Urothelium cell line (cell line): Measurements from ENCODE around the gene STK32B.

Experiments
- DNase-seq: peaks from one replicate; pipeline ENCODE4 v3.0.0; 2011; ENCODE audit warnings: low spot score, mixed read lengths
- FAIRE-seq: peaks from 2 replicates; lab custom pipeline; 2011; peaks lifted over from hg19 to GRCh38; lab: Jason Lieb, UNC

Gene STK32B

GRCh38 chr4:5029447-5029846 lies 21.8 kb upstream of the STK32B start:
- FAIRE-seq, result no peak
- DNase-seq, result no peak

DNA sequence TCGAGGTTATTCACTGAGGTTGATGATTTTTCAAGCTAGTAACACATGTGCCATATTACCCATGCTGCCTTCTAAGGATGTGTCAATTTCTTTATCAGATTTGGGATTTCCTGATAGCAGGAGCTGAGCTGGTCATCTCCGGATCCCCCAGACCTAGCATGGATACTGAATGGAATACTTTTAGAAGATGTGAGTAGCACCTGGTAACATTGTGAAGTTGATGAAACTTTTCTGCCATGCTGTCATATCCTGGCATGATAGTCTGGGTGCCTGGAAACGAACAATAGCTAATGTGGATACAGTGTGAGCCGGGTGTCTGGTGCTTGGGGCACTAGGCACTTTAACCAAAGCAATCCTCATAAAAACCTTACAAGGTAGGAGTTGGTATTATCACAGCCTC lies 21.1 kb upstream of the STK32B start:
- FAIRE-seq (no peak), DNase-seq (no peak)

DNA sequence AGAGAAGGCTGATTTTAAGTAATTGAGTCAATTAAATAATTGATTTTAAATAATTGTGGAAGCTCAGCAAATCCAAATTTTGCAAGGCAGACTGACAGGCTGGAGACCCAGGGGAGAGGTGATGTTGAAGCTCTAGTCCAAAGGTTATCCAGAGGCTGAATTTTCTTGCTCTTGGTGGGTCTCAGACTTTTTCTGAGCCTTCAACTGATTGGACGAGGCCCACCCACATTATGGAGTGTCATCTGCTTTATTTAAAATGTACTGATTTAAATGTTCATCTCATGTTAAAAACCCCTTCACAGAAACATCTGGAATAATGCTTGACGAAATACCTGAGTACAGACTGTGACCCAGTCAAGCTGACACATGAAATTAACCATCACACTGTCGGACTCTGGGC lies 20.4 kb upstream of the STK32B start:
- no peak for DNase-seq
- FAIRE-seq, result no peak

GRCh38 chr4:5032813-5033212 lies 18.5 kb upstream of the STK32B start:
- DNase-seq, result no peak

GRCh38 chr4:5033281-5033841 lies 17.9 kb upstream of the STK32B start:
- FAIRE-seq (no peak), DNase-seq (no peak)

More at GRCh38 chr4:5032813-5033212, 18.5 kb upstream of the STK32B start:
- no peak for FAIRE-seq

GRCh38 chr4:5034206-5034605 lies 17.1 kb upstream of the STK32B start:
- FAIRE-seq, result no peak
- no peak for DNase-seq

GRCh38 chr4:5036239-5036638 lies 15.0 kb upstream of the STK32B start:
- DNase-seq (peak; percentile 16), FAIRE-seq (no peak)

DNA sequence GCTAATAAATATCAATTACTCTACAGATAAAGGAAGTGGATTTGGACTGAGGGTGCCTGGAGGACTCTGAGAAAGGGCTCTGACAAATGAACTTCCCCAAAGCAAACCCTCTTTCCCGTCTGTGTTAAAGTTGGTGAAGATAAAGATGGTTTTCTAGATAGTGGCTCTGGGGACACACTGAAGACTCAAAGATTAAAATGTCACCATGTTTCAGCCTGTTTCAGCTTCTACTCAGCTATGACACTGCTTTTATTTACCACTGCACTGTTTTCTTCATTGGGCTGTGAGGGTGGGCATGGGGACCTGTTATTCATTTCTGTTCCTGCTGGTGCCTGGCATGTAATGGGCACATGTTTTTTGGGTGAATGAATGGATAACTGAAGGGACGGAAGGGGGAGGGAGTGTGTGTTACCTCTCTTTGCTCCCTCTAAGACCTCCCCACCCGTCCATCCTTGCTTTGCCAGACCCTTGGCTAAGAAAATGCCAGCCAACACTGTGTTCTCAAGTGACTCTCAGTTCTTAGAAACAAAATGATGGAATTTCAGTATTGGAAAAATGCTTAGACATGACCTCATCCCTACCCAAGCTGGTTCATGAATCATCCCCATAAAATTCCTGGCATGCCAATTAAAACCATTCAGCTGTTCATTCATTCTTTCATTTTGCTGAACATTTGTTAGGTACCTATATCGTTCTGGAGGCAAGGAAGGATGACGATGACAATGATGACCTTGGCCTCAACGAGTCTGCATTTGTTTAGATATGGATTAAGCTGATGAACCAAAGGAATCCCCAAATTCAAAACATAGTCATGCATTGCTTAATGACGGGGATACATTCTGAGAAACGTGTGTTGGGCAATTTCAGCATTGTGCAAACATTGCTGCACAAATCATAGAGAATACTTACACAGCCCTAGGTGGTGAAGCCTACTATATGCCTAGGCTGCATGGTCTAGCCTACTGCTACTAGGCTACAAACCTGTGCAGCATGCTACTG lies 13.4 kb upstream of the STK32B start:
- no peak for FAIRE-seq

DNA sequence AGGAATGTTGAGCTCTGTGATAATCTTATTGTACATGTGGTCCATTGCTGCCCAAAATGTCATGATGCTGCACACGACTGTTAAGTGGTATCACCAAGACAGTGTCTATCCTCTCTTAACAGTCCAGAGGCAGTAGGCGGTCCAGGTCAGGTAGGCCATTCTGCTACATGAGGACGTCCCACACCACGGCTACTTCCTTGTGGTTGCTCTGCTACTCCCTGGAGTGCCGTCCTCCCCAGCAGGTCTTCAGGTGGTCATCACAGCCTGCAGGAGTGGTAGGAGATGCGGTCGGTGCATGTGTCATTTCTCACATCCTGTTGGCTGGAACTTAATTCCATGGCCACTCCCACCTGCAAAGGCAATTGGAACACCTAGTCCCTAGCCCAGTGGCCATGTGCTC lies 11.5 kb upstream of the STK32B start:
- DNase-seq (no peak), FAIRE-seq (no peak)

More for the DNA sequence above, 13.4 kb upstream of the STK32B start:
- peak; percentile 62 for DNase-seq

DNA sequence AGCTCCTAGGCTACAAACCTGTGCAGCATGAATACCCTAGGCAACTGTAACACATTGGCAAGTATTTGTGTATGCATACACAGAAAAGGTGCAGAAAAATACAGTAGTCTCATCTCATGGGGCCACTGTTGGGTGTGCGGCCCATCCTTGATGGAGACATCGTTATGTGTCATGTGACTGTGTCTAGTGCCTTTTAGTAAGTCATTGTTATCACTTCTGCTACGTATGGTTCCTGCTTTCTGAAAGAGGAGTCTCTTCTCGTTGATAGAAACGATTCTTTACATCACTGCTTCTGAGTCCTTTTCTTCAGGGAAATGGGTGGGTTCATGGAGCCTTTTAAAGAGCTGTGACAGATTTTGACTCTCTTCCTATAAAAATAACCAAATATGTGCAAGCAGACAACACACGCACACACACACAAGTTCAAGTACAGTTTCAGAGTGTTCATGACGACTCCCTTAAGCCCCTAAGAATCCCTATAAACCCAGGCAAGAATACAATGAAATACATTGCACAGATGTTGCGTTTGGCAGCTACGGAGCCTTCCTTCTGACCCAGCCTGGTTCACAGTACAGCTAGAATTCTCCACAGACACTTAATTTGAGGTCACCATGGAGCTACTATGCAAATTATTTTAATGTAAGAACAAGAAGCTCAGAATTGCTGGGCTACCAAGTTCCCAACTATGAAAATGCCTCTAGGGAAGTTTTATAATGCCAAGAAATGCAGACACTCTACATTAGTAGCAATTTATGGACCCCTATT lies 10.2 kb upstream of the STK32B start:
- DNase-seq (no peak), FAIRE-seq (no peak)

DNA sequence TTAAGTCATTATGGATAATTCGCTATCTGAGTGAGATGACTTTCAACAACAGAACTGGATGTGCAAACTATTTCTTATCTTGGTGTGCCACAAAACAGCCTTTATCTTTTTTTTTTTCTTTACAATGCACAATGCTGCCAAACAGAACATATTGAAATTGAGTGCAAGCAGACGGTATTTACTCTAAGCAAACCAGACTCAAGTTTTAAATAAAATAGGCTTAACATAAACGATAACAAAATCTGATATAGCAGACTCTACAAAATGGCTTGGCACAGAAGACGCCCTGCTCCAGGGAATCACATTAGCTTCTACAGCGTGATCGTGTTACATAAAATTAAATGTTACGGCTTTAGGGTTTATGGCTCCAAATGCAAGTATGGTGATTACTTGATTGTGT lies 9.6 kb upstream of the STK32B start:
- DNase-seq, result no peak
- FAIRE-seq, result no peak

DNA sequence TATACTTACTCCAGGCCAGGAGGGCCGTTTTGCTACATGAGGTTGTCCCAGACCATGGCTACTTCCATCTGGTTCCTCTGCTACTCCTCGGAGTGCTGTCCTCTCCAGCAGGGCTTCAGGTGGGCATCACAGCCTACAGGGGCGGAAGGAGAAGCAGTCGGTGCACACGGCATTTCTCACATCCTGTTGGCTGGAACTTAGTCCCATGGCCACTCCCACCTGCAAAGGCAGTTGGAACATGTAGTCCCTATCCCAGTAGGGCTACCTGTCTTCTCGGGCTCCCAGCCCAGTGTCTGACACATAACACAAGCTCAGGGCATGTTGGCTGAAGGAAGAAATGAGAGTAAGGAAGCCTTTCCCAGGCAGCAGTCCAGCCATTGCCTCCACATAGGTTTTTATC lies 7.7 kb upstream of the STK32B start:
- FAIRE-seq (no peak), DNase-seq (no peak)

- no peak for FAIRE-seq
These were observed 6.9 kb upstream of the STK32B start for GRCh38 chr4:5044341-5044740.

DNA sequence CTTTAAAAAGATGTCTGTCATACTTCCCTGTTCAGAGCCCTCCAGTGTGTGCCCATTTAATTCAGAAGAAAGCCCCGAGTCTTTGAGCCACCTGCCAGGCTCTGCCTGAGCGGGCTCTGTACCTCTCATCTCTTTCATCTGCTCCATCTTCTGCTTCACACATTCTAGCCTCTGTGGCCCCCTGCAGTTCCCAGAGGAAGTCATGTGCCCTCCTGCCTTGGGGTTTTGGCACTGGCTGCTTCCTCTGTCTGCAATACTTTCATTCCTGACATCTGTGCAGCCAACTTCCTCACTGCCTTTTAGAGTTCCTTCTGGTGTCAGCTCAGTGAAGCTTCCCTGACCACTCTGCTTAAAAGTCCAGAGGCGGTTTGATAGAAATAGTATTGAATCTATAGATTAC lies 6.2 kb upstream of the STK32B start:
- DNase-seq, result no peak
- FAIRE-seq, result no peak

More at GRCh38 chr4:5044341-5044740, 6.9 kb upstream of the STK32B start:
- DNase-seq, result no peak

DNA sequence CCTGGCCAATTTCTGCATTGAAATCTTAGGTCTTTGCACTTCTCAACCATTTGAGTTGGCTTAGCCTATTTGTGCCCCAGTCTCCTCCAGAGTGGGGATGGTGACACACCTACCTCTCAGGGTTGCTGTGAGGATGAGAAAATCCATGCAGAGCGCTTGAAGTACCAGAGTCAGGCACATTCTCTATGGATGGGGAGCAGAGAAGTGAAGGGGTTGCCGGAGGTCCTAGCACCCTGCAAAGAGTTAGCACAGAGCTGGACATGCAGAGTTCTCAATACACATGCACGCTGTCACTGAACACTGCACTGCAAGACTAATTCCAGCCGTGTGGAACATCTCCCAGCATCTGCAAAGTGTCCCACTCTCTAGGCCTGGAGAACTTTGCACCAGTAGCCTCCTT lies 2.6 kb upstream of the STK32B start:
- DNase-seq (no peak), FAIRE-seq (no peak)

- DNase-seq, result peak; percentile 77
- no peak for FAIRE-seq
These were observed 581 bp upstream of the STK32B start for GRCh38 chr4:5050520-5051277.

DNA sequence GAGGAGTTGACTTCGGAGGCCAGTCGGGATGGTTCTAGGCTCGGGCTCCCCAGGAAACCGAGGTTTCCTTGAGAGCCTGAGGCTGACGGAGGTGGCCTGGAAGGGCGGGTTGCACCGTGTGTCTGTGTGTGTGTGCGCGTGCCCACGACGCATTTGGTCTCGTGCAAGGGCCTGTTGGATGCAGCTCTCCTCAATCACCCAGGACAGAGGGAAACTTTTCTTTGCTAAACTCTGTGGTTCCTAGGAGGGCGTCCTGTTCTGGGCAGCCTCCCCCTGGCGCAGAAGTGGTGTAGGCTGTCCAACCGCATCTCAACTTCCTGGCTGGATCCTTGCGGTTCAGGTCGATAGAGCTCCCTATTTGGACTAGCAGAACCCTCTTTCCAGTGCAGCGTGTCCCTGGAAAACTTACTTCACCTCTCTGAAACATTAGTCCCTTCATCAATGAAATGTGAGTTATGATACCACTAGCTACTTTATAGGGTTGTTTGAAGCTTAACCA lies 973 bp downstream of the STK32B start:
- FAIRE-seq (no peak), DNase-seq (no peak)

DNA sequence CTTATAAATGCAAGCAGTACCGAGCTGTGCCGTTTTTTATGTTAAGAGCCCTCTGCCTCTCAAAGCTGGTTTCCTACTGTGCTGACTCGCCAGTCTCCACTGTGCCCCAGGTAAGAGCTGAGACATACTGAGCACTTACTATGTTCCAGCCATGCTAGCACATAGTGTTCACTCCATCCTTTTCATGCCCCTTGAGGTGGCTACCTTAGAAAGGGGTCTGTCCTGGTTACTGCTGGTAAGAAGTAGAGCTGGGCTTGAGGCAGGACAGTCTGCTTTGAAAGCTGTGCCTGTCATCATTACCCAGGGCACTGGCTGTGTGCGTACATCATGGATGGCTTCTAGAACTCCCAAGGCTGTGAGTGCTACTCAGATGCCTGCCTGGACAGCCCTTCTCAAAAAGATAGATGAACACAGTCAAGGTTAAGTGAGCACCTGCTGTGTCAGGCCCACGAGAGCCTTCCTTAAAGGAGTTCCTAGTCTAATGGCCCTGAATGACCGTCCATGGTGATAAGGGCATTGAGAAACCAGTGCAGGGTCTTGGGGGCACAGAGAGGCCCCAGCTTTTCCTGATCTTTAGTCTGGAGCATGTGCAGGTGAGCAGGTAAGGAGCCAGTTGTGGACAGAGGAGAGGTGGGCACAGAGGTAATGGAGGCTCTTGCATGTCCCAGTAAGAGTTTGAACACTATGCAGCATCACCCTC lies 1.6 kb downstream of the STK32B start:
- FAIRE-seq (no peak), DNase-seq (no peak)

DNA sequence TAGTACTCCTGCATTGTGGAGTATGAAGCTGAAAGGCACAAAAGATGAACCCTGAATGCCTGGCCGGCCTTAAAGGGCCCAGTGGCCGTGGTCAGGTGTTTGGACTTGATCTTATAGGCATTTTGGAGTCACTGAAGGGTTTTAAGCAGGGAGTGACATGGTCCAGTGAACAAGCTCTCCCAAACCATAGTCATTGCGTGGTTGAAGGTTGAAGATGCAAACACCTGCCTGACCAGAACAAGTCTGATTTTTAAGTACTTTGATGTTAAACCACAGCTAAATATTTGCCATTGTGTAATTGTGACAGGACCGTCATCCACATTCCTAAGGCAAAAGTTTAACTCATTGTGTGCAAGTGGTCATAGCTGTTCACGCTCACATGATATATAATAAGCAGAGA lies 3.3 kb downstream of the STK32B start:
- no peak for DNase-seq
- FAIRE-seq, result no peak

DNA sequence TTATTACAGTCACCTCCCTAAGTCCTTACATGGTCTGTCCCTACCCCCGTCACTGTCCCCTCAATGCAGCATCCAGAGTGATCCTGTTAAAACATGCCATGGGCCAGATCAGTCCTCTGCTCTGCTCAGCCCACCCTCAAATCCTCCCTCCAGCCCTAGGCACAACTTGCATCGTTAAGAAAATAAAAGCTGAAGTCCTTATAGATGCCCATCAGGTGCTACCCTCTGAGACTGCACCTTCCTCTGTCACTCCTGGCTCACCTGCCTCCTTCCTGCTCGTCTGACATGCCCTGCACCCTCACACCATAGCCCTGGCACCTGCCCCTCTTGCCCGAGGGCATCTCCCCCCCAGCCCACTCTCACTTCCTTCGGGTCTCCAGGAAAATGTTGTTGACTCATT lies 4.1 kb downstream of the STK32B start:
- no peak for FAIRE-seq

More for the DNA sequence above, 4.1 kb downstream of the STK32B start:
- DNase-seq, result no peak
